GM12872 (cell line): ENCODE results near the gene ANKH.

ENCODE experiments used
- CTCF ChIP-seq: IDR thresholded peaks from 3 replicates; pipeline ENCODE4 v1.5.1; 2011; ENCODE audit warnings: low read depth, mild to moderate bottlenecking, low read length, moderate library complexity; ENCODE audit not compliant: insufficient read depth

Gene ANKH

GRCh38 chr5:14655146-14655741, 216.3 kb downstream of the ANKH start:
- TF ChIP-seq CTCF: no peak
